ENCODE results near the gene AVL9. TPM values are rescaled to one million over a fixed set of nuclear protein-coding genes. Genes with fewer than 3 reads are reported as not detected.
"Not testable (repeated sequence)": the region's sequence is repeated elsewhere in the genome, so short reads cannot be mapped to it uniquely, and the experiment has no call there.

AVL9 gene
- total RNA-seq, 3 donors from 2014 or later, result 27.7 to 54.4 (median 42.3) TPM

GRCh38 chr7:32587411-32587948 is 92.2 kb downstream of the AVL9 start:
- intact Hi-C loops (cut with DNase I; ENCODE audit: low total_unique reads), result no loop called here
- H3K4me1 ChIP-seq, result no peaks in the 10 kb centered on the region
- H3K9me3 ChIP-seq, result no peaks in the 10 kb centered on the region
- no peak for DNase-seq (ENCODE audit: low spot score in 2 of 2)
- H3K27ac ChIP-seq, result peak overlapping the region; percentile 54 to 82
- no peak for TF ChIP-seq POLR2AphosphoS5 (IDR thresholded peaks at IDR 0.05)
- TF ChIP-seq CTCF (IDR thresholded peaks at IDR 0.05), result no peak
- no peak for TF ChIP-seq POLR2A (IDR thresholded peaks at IDR 0.05)
- no peak overlapping the region for H3K4me3 ChIP-seq
- H3K27me3 ChIP-seq, result no peaks in the 10 kb centered on the region
- peaks cover 5% of the 10 kb centered on the region for H3K36me3 ChIP-seq

- no peak for DNase-seq (ENCODE audit: low spot score in 2 of 2)
- Histone ChIP-seq H3K4me1 (no peaks in the 10 kb centered on the region), H3K4me3 (no peak overlapping the region), H3K27me3 (no peaks in the 10 kb centered on the region), H3K36me3 (peaks cover 4% of the 10 kb centered on the region), H3K9me3 (no peaks in the 10 kb centered on the region), H3K27ac (peak overlapping the region; percentile 8 to 57)
- TF ChIP-seq POLR2AphosphoS5 (IDR thresholded peaks at IDR 0.05) (no peak), POLR2A (IDR thresholded peaks at IDR 0.05) (no peak), CTCF (IDR thresholded peaks at IDR 0.05) (no peak)
- intact Hi-C loops (cut with DNase I; ENCODE audit: low total_unique reads), result no loop called here
Observed at GRCh38 chr7:32588657-32589056, 93.4 kb downstream of the AVL9 start.

GRCh38 chr7:32591938-32592337 is 96.6 kb downstream of the AVL9 start:
- H3K4me3 ChIP-seq, result no peak overlapping the region
- H3K4me1 ChIP-seq, result no peaks in the 10 kb centered on the region
- H3K27ac ChIP-seq, result no peak overlapping the region
- intact Hi-C loops (cut with DNase I; ENCODE audit: low total_unique reads), result no loop called here
- no peaks in the 10 kb centered on the region for H3K9me3 ChIP-seq
- TF ChIP-seq POLR2A (IDR thresholded peaks at IDR 0.05) (no peak), POLR2AphosphoS5 (IDR thresholded peaks at IDR 0.05) (no peak), CTCF (IDR thresholded peaks at IDR 0.05) (no peak)
- no peaks in the 10 kb centered on the region for H3K36me3 ChIP-seq
- no peaks in the 10 kb centered on the region for H3K27me3 ChIP-seq
- no peak for DNase-seq (ENCODE audit: low spot score in 2 of 2)

- Histone ChIP-seq H3K27ac (no peak overlapping the region), H3K36me3 (no peaks in the 10 kb centered on the region), H3K9me3 (no peaks in the 10 kb centered on the region), H3K27me3 (no peaks in the 10 kb centered on the region), H3K4me1 (no peaks in the 10 kb centered on the region), H3K4me3 (no peak overlapping the region)
- DNase-seq (ENCODE audit: low spot score in 2 of 2), result no peak
- intact Hi-C loops (cut with DNase I; ENCODE audit: low total_unique reads), result no loop called here
- no peak for TF ChIP-seq POLR2A (IDR thresholded peaks at IDR 0.05)
- no peak for TF ChIP-seq POLR2AphosphoS5 (IDR thresholded peaks at IDR 0.05)
- TF ChIP-seq CTCF (IDR thresholded peaks at IDR 0.05), result no peak
Observed at GRCh38 chr7:32592701-32593100, 97.4 kb downstream of the AVL9 start.

GRCh38 chr7:32594965-32595490 is 99.7 kb downstream of the AVL9 start:
- intact Hi-C loops (cut with DNase I; ENCODE audit: low total_unique reads), result no loop called here
- Histone ChIP-seq H3K36me3 (no peaks in the 10 kb centered on the region), H3K27ac (no peak overlapping the region), H3K9me3 (no peaks in the 10 kb centered on the region), H3K27me3 (no peaks in the 10 kb centered on the region), H3K4me1 (no peaks in the 10 kb centered on the region), H3K4me3 (no peak overlapping the region)
- TF ChIP-seq POLR2A (IDR thresholded peaks at IDR 0.05) (no peak), POLR2AphosphoS5 (IDR thresholded peaks at IDR 0.05) (no peak), CTCF (IDR thresholded peaks at IDR 0.05) (no peak)
- no peak for DNase-seq (ENCODE audit: low spot score in 2 of 2)

- H3K27me3 ChIP-seq; H3K4me3 ChIP-seq; DNase-seq (ENCODE audit: low spot score in 2 of 2): not testable (repeated sequence)
Observed at GRCh38 chr7:32601196-32601595, 105.9 kb downstream of the AVL9 start.

More at GRCh38 chr7:32601196-32601595, 105.9 kb downstream of the AVL9 start:
- H3K9me3 ChIP-seq; H3K27ac ChIP-seq; H3K4me1 ChIP-seq; H3K36me3 ChIP-seq; intact Hi-C loops (cut with DNase I; ENCODE audit: low total_unique reads): not testable (repeated sequence)

All from breast epithelium (tissue), 4 donors.